K562 (cell line): ENCODE measurements around the gene ZNF319. TPM values are rescaled to one million over a fixed set of nuclear protein-coding genes. Genes with fewer than 3 reads are reported as not detected.

Source experiments
- ATAC-seq: fragments of 200-7000 bp; cut with Tn5 transposase; 3 replicates; pipeline ENCODE4 v1.9.1; 2020; ENCODE audit warnings: moderate library complexity
- BruUV-seq: library from RNA; stranded (reverse); fragments of 400-500 nt; replicated peaks from 2 replicates; lab custom pipeline; 2021; lab: Mats Ljungman, UMichigan
- CTCF ChIA-PET: fragments of 300-600 bp; formaldehyde crosslinking; extraction: SDS; loops from one replicate; lab custom pipeline; 2021; ENCODE audit warnings: low intra/inter-chr PET ratio; lab: Yijun Ruan, JAX
- POLR2A ChIA-PET: fragments of 300-600, 350-650 bp; sonication (Branson Sonifier 250); formaldehyde crosslinking; extraction: SDS; loops from one replicate; lab custom pipeline; 2021; ENCODE audit warnings: antibody characterized with exemption, inconsistent platforms; lab: Yijun Ruan, JAX
- DNase-seq, 4 experiments: peaks; one replicate each; pipeline versions ENCODE4 v3.0.0 to v3.0.0-alpha.2; 2011 to 2018; ENCODE audit warnings: low spot score in 3 of 4, mixed read lengths in 3 of 4; ENCODE audit errors: extremely low read depth in 1 of 4
- FAIRE-seq: peaks from 2 replicates; lab custom pipeline; 2011; peaks lifted over from hg19 to GRCh38; lab: Jason Lieb, UNC
- H2AFZ ChIP-seq: 2 replicates; pipeline ENCODE4 v1.6.0; 2011; ENCODE audit warnings: low read depth, low read length, control low read depth, inconsistent platforms
- H3K27ac ChIP-seq: fragments of 200-600 bp; 3 replicates; pipeline ENCODE4 v1.8.0; 2011; ENCODE audit warnings: low read depth, mild to moderate bottlenecking, control low read depth, inconsistent platforms, low read length, moderate library complexity, mixed read lengths; ENCODE audit errors: extremely low read depth
- H3K27me3 ChIP-seq, 2 experiments: fragments of 300-600 bp in 1 of 2; 2 replicates in 1 of 2; 3 replicates in 1 of 2; pipeline versions ENCODE4 v1.6.0 to v1.8.0; 2011; ENCODE audit warnings: inconsistent platforms in 2 of 2, low read length in 2 of 2, mild to moderate bottlenecking in 1 of 2, mixed read lengths in 1 of 2, moderate library complexity in 1 of 2; ENCODE audit not compliant: control insufficient read depth in 2 of 2, insufficient read depth in 2 of 2
- H3K36me3 ChIP-seq: fragments of 300-600 bp; 3 replicates; pipeline ENCODE4 v1.8.0; 2011; ENCODE audit warnings: mild to moderate bottlenecking, low read length, inconsistent platforms; ENCODE audit not compliant: control insufficient read depth, insufficient read depth
- H3K4me1 ChIP-seq, 2 experiments: fragments of 200-600 bp in 1 of 2; replicated peaks in 1 of 2; 2 replicates in 1 of 2; 3 replicates in 1 of 2; pipeline versions ENCODE4 v1.5.1 to v1.8.0; 2011; ENCODE audit warnings: inconsistent platforms in 2 of 2, low read length in 2 of 2, mild to moderate bottlenecking in 1 of 2, mixed read lengths in 1 of 2, moderate library complexity in 1 of 2; ENCODE audit not compliant: control insufficient read depth in 2 of 2, insufficient read depth in 2 of 2
- H3K4me2 ChIP-seq: 2 replicates; pipeline ENCODE4 v1.6.1; 2011; ENCODE audit warnings: low read length, control low read depth, inconsistent platforms, mixed read lengths; ENCODE audit not compliant: insufficient read depth
- H3K4me3 ChIP-seq: fragments of 200-600 bp; sonication (generic), shearing (Covaris generic); 2 replicates; pipeline ENCODE4 v1.5.1; 2016; ENCODE audit warnings: control low read depth, inconsistent platforms
- H3K79me2 ChIP-seq: fragments of 200-600 bp; 3 replicates; pipeline ENCODE4 v1.8.0; 2011; ENCODE audit warnings: low read length, inconsistent platforms; ENCODE audit not compliant: control insufficient read depth, insufficient read depth
- H3K9ac ChIP-seq, 2 experiments: 2 replicates each; pipeline versions ENCODE4 v1.6.0 to v1.6.1; 2011; ENCODE audit warnings: low read depth in 2 of 2, low read length in 2 of 2, control low read depth in 1 of 2, inconsistent platforms in 1 of 2, mild to moderate bottlenecking in 1 of 2, mixed read lengths in 1 of 2; ENCODE audit not compliant: insufficient read depth in 1 of 2
- H3K9me1 ChIP-seq: one replicate; pipeline ENCODE4 v1.6.0; 2011; ENCODE audit warnings: inconsistent platforms, mild to moderate bottlenecking, low read length, moderate library complexity; ENCODE audit not compliant: control insufficient read depth, insufficient read depth
- H3K9me3 ChIP-seq: replicated peaks from 2 replicates; pipeline ENCODE4 v1.5.1; 2011; ENCODE audit warnings: low read depth, low read length, inconsistent platforms; ENCODE audit not compliant: control insufficient read depth, insufficient read depth
- H4K20me1 ChIP-seq: replicated peaks from 2 replicates; pipeline ENCODE4 v1.6.1; 2011; ENCODE audit warnings: low read length, inconsistent platforms, mixed read lengths; ENCODE audit not compliant: control insufficient read depth, insufficient read depth
- EHMT2 ChIP-seq: fragments of 450-650 bp; IDR thresholded peaks from 2 replicates; pipeline ENCODE4 v1.6.1; 2018; ENCODE audit warnings: antibody characterized with exemption
- ERF ChIP-seq: fragments of 450-650 bp; formaldehyde crosslinking; IDR thresholded peaks from 2 replicates; pipeline ENCODE4 v1.4.0; 2020; ENCODE audit warnings: mild to moderate bottlenecking, mixed read lengths
- NR2C2 ChIP-seq, 2 experiments: fragments of 200-800 bp in 1 of 2; sonication (Bioruptor generic) in 1 of 2; sonication (generic) in 1 of 2; formaldehyde crosslinking in 1 of 2; IDR thresholded peaks; 2 replicates each; pipeline versions ENCODE4 v1.6.1 to v1.8.0; 2016 to 2022; ENCODE audit warnings: mild to moderate bottlenecking in 1 of 2, missing compliant biosample characterization in 1 of 2, missing genetic modification characterization in 1 of 2, missing genetic modification reagents in 1 of 2
- SPI1 ChIP-seq: IDR thresholded peaks from 2 replicates; pipeline ENCODE4 v1.6.1; 2011; ENCODE audit warnings: low read depth, low read length, control low read depth, borderline replicate concordance
- TAL1 ChIP-seq: fragments of 450-650 bp; IDR thresholded peaks from 2 replicates; pipeline ENCODE4 v1.6.1; 2016; ENCODE audit warnings: mild to moderate bottlenecking
- ZNF197 ChIP-seq: fragments of 200-800 bp; sonication (Bioruptor generic); IDR thresholded peaks from 2 replicates; pipeline ENCODE4 v1.6.1; 2016; ENCODE audit warnings: low read depth, missing genetic modification characterization, missing compliant biosample characterization
- WGBS: fragments of 100-300 bp; shearing (Covaris generic); methylation state at CpG from one replicate; pipeline ENCODE4 v1.1.6; 2016; ENCODE audit warnings: low coverage, mixed read lengths; ENCODE audit not compliant: insufficient coverage; ENCODE audit errors: missing lambda C conversion rate; 5-methylcytosine and 5-hydroxymethylcytosine counted together
- in situ Hi-C: fragments of 300-500 bp; cut with MboI; formaldehyde crosslinking; loops from 4 replicates; pipeline ENCODE4 v1.15.0; 2018; ENCODE audit warnings: inconsistent platforms, mixed read lengths
- intact Hi-C: fragments of 100-400 bp; cut with micrococcal nuclease; formaldehyde crosslinking; loops from 2 replicates; pipeline ENCODE4 v1.14.2; 2022
- polyA plus RNA-seq, 8 experiments: library from polyadenylated mRNA; depleted of rRNA in 4 of 8; stranded (reverse) in 5 of 8; unstranded in 3 of 8; fragments of >200 nt; fragmentation: Nextera tagmentation in 2 of 8; fragmentation: Illumina TruSeq in 1 of 8; extraction: Ambion mirVana in 2 of 8; extraction: Trizol in 1 of 8; gene quantifications; 2 replicates each; pipeline versions ENCODE4 v1.2.1 to v1.2.3, GENCODE V29; 2011 to 2014; ENCODE audit warnings: inconsistent platforms in 1 of 8, missing spikeins in 1 of 8
- total RNA-seq, 7 experiments: library from RNA; depleted of rRNA in 6 of 7; stranded (reverse); fragments of >200 nt in 6 of 7; fragmentation: Illumina TruSeq in 2 of 7; extraction: Trizol in 2 of 7; gene quantifications; 2 replicates each; pipeline versions ENCODE4 v1.2.1 to v1.2.3, GENCODE V29; 2011 to 2021; ENCODE audit warnings: low replicate concordance in 1 of 7

The ZNF319 gene
- total and polyA plus RNA-seq, 9 of the 15 experiments (the other 6 are each of a cell fraction or from before 2014, with no cell fraction given) = 0.20 to 5.7 (median 1.4) TPM

- POLR2A ChIA-PET = interaction anchor here (0.7 kb wide), 1 partner anchor 10 kb away, joined by 3 read pairs; no protein-coding TSS in a partner anchor
- no peaks in the 10 kb centered on the region for H4K20me1 ChIP-seq
- FAIRE-seq (no peak), ATAC-seq (no peak), DNase-seq (no peak)
- no peaks in the 10 kb centered on the region for H3K79me2 ChIP-seq
- H3K4me3 ChIP-seq = no peak overlapping the region
- no peaks in the 10 kb centered on the region for H3K9me1 ChIP-seq
- no peak overlapping the region for H3K27ac ChIP-seq
- BruUV-seq = no TSS peak
- in situ Hi-C loops = no loop called here
- WGBS = 16% methylated on average over 8 of the region's 8 CpGs
- TF ChIP-seq NR2C2 (CRISPR knock-in tag; IDR thresholded peaks at IDR 0.05) (no peak), NR2C2 (tag; IDR thresholded peaks at IDR 0.05) (no peak), SPI1 (0 out of 2 replicates have a peak, but pooled peaks have one; percentile 13), TAL1 (no peak)
- H3K4me1 ChIP-seq = peaks cover 0 to 23% of the 10 kb centered on the region in 2 experiments; a peak in 3 of 5 replicates
- no peak overlapping the region for H2AFZ ChIP-seq
- no peaks in the 10 kb centered on the region; a peak in 1 of 5 replicates for H3K27me3 ChIP-seq
- no peaks in the 10 kb centered on the region for H3K9me3 ChIP-seq
- no peak overlapping the region for H3K9ac ChIP-seq
- intact Hi-C loops = no loop called here
- CTCF ChIA-PET = no interaction called here
- no peak overlapping the region for H3K4me2 ChIP-seq
- H3K36me3 ChIP-seq = no peaks in the 10 kb centered on the region
These were observed 41.4 kb downstream of the ZNF319 start for GRCh38 chr16:57959121-57959520.

- no peaks in the 10 kb centered on the region for H3K79me2 ChIP-seq
- no peaks in the 10 kb centered on the region for H3K9me3 ChIP-seq
- peaks cover 0 to 23% of the 10 kb centered on the region in 2 experiments; a peak in 3 of 5 replicates for H3K4me1 ChIP-seq
- FAIRE-seq (no peak), ATAC-seq (no peak), DNase-seq (no peak)
- POLR2A ChIA-PET = interaction anchor here (0.9 kb wide), 1 partner anchor 52 kb away, joined by 5 read pairs; no protein-coding TSS in a partner anchor
- no peak overlapping the region for H3K27ac ChIP-seq
- 34% methylated on average over 4 of the region's 6 CpGs for WGBS
- peak overlapping the region in 1 of 2 experiments; percentile 31; a peak in 1 of 4 replicates for H3K9ac ChIP-seq
- in situ Hi-C loops = no loop called here
- H3K27me3 ChIP-seq = no peaks in the 10 kb centered on the region; a peak in 1 of 5 replicates
- no peaks in the 10 kb centered on the region for H3K9me1 ChIP-seq
- no peaks in the 10 kb centered on the region for H3K36me3 ChIP-seq
- no peak overlapping the region for H2AFZ ChIP-seq
- BruUV-seq = no TSS peak
- intact Hi-C loops = no loop called here
- no peak overlapping the region for H3K4me2 ChIP-seq
- no peak for TF ChIP-seq ERF
- no peak for TF ChIP-seq EHMT2
- TF ChIP-seq ZNF197 (CRISPR knock-in tag) = no peak
- H4K20me1 ChIP-seq = no peaks in the 10 kb centered on the region
- CTCF ChIA-PET = no interaction called here
- no peak overlapping the region for H3K4me3 ChIP-seq
These were observed 41.9 kb downstream of the ZNF319 start for GRCh38 chr16:57958544-57958943.
